Duodenal mucosa (tissue), 2 donors: Measurements from ENCODE around the gene BFAR.
A peak's percentile ranks its signal among the peaks of the same experiment; 100 is the strongest.
"Not testable (repeated sequence)": the region's sequence is repeated elsewhere in the genome, so short reads cannot be mapped to it uniquely, and the experiment has no call there.

ENCODE experiments used
- H3K27ac ChIP-seq: one replicate; pipeline ENCODE4 v1.7.0; 2013; ENCODE audit warnings: low read depth, low read length
- H3K27me3 ChIP-seq, 2 donors: one replicate each; pipeline ENCODE4 v1.7.0; 2013; ENCODE audit warnings: low read length in 2 of 2, control low read depth in 1 of 2; ENCODE audit not compliant: insufficient read depth in 2 of 2, control insufficient read depth in 1 of 2
- H3K36me3 ChIP-seq, 2 donors: one replicate each; pipeline ENCODE4 v1.7.0; 2013; ENCODE audit warnings: low read length in 2 of 2, control low read depth in 1 of 2; ENCODE audit not compliant: insufficient read depth in 2 of 2, control insufficient read depth in 1 of 2
- H3K4me1 ChIP-seq, 2 donors: one replicate each; pipeline ENCODE4 v1.7.0; 2013; ENCODE audit warnings: low read length in 2 of 2, control low read depth in 1 of 2; ENCODE audit not compliant: insufficient read depth in 2 of 2, control insufficient read depth in 1 of 2
- H3K4me3 ChIP-seq, 2 donors: one replicate each; pipeline ENCODE4 v1.7.0; 2013; ENCODE audit warnings: low read length in 2 of 2, low read depth in 1 of 2
- H3K9ac ChIP-seq, 2 donors: one replicate each; pipeline ENCODE4 v1.7.0; 2013; ENCODE audit warnings: low read length in 2 of 2, low read depth in 1 of 2
- H3K9me3 ChIP-seq, 2 donors: one replicate each; pipeline ENCODE4 v1.7.0; 2013; ENCODE audit warnings: low read length in 2 of 2, control low read depth in 1 of 2; ENCODE audit not compliant: control insufficient read depth in 1 of 2

The BFAR gene

GRCh38 chr16:14667347-14668266, 34.9 kb downstream of the BFAR start:
- H3K36me3 ChIP-seq, result peaks cover 20 to 46% of the 10 kb centered on the region in 2 donors
- no peaks in the 10 kb centered on the region for H3K9me3 ChIP-seq
- H3K9ac ChIP-seq, result peak overlapping the region; percentile 31 to 34
- no peaks in the 10 kb centered on the region for H3K27me3 ChIP-seq
- peaks cover 33 to 37% of the 10 kb centered on the region in 2 donors for H3K4me1 ChIP-seq
- H3K4me3 ChIP-seq, result no peak overlapping the region
- peak overlapping the region; percentile 35 for H3K27ac ChIP-seq

DNA sequence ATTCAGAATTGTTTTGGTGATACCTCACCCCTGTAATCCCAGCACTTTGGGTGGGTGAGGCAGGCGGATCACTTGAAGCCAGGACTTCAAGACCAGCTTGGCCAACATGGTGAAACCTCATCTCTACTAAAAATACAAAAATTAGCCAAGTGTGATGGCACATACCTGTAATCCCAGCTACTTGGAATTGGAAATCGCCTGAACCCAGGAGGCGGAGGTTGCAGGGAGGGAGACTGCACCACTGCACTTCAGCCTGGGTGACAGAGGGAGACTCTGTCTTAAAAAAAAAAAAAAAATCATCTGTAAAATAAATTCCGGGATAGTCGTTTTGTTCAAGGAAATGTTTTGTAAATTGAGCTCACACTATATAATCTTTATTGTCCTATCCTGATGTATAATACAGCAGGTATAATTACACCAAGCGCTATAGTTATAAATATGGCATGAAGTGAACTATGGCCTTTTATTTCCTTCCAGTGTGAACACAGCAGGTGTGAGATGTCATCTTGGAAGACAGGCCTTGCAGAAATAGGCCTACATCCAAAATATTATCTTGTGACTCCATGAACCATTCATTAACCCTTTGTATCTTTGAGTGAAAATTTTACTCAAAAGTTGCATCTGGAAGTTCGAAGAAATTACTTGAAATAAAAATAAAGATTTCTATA, 35.9 kb downstream of the BFAR start:
- Histone ChIP-seq H3K27ac (peak overlapping the region; percentile 35), H3K4me3 (no peak overlapping the region)

GRCh38 chr16:14669776-14670175, 37.0 kb downstream of the BFAR start:
- Histone ChIP-seq H3K36me3 (peaks cover 13 to 29% of the 10 kb centered on the region in 2 donors), H3K9ac (no peak overlapping the region), H3K27me3 (no peaks in the 10 kb centered on the region), H3K27ac (no peak overlapping the region), H3K4me3 (no peak overlapping the region), H3K9me3 (no peaks in the 10 kb centered on the region), H3K4me1 (peaks cover 35 to 38% of the 10 kb centered on the region in 2 donors)

More for the DNA sequence above, 35.9 kb downstream of the BFAR start:
- Histone ChIP-seq H3K9ac (peak overlapping the region in 1 of 2 donors; percentile 31), H3K4me1 (peaks cover 35 to 38% of the 10 kb centered on the region in 2 donors), H3K9me3 (no peaks in the 10 kb centered on the region), H3K36me3 (peaks cover 20 to 39% of the 10 kb centered on the region in 2 donors), H3K27me3 (no peaks in the 10 kb centered on the region)

GRCh38 chr16:14672403-14672971, 39.7 kb downstream of the BFAR start:
- Histone ChIP-seq H3K27me3 (no peaks in the 10 kb centered on the region), H3K4me1 (peaks cover 31 to 35% of the 10 kb centered on the region in 2 donors), H3K9ac (peak overlapping the region in 1 of 2 donors; percentile 38), H3K4me3 (peak overlapping the region in 1 of 2 donors; percentile 16), H3K36me3 (peaks cover 0 to 10% of the 10 kb centered on the region in 2 donors), H3K9me3 (no peaks in the 10 kb centered on the region), H3K27ac (no peak overlapping the region)

DNA sequence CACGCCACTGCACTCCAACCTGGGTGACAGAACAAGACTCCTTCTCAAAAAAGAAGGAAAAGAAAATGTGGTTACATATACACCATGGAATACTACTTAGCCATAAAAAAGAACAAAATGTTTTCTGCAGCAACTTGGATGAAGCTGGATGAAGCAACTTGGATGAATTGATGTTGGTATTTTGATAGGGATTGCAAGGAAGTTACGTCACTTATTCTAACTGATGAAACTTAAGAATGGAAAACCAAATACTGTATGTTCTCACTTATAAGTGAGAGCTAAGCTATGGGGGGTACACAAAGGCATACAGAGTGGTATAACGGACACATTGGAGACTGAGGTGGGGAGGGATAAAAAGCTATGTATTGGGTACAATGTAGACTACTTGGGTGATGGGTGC, 43.9 kb downstream of the BFAR start:
- no peak overlapping the region for H3K4me3 ChIP-seq
- H3K27ac ChIP-seq, result no peak overlapping the region
- no peaks in the 10 kb centered on the region for H3K9me3 ChIP-seq
- no peak overlapping the region for H3K9ac ChIP-seq
- H3K27me3 ChIP-seq, result no peaks in the 10 kb centered on the region
- H3K36me3 ChIP-seq, result peaks cover 0 to 4% of the 10 kb centered on the region in 2 donors
- peaks cover 9 to 10% of the 10 kb centered on the region in 2 donors for H3K4me1 ChIP-seq

DNA sequence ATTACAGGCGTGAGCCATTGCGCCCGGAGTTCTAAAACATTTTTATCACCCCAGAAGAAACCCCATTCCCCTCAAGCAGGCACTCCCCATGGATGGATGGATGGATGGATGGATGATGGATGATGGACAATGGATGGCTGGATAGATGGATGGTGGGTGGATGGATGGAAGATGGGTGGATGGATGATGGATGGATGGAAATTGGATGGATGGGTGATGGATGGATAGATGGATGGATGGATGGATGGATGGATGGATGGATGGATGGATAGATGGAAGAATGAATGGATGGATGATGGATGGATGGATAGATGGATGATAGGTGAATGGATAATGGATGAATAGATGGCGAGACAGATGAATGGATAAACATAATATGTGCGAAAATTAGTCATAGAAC, 44.9 kb downstream of the BFAR start:
- H3K4me1 ChIP-seq, result peaks cover 1 to 2% of the 10 kb centered on the region in 2 donors
- no peak overlapping the region for H3K4me3 ChIP-seq
- peaks cover 0 to 4% of the 10 kb centered on the region in 2 donors for H3K36me3 ChIP-seq
- H3K27me3 ChIP-seq, result no peaks in the 10 kb centered on the region
- H3K9ac ChIP-seq, result no peak overlapping the region
- H3K9me3 ChIP-seq, result no peaks in the 10 kb centered on the region
- no peak overlapping the region for H3K27ac ChIP-seq

DNA sequence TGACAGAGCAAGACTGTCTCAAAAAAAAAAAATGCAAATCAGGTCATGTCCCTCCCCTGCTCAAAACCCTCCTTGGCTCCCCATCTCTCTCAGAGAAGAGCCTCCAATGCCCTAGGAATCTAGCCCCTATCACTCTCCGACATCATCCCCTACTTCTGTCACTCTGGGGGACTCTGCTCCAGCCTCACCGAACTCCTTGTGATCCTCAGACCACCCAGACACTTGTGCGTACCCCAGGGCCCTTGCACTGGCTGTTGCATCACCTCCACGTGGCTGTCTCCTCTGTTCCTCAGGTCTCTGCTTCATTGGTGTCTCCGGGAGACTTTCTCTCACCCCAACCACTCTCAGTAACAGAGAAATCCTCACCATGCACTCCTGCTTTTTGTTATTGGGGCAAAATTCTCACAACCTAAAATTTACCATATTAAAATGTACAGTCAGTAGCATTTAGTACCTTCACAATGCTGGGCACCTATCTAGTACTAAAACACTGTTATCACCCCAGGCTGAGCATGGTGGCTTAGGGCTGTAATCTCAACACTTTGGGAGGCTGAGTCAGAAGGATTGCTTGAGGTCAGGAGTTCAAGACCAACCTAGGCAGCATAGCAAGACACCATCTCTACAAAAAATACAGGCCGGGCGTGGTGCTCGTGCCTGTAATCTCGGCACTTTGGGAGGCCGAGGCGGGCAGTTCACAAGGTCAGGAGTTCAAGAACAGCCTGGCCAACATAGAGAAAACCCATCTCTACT, 46.2 kb downstream of the BFAR start:
- H3K9me3 ChIP-seq, result no peaks in the 10 kb centered on the region
- no peak overlapping the region for H3K9ac ChIP-seq
- H3K4me1 ChIP-seq, result no peaks in the 10 kb centered on the region
- H3K36me3 ChIP-seq, result peaks cover 0 to 4% of the 10 kb centered on the region in 2 donors
- H3K27ac ChIP-seq, result no peak overlapping the region
- H3K27me3 ChIP-seq, result no peaks in the 10 kb centered on the region
- no peak overlapping the region for H3K4me3 ChIP-seq

DNA sequence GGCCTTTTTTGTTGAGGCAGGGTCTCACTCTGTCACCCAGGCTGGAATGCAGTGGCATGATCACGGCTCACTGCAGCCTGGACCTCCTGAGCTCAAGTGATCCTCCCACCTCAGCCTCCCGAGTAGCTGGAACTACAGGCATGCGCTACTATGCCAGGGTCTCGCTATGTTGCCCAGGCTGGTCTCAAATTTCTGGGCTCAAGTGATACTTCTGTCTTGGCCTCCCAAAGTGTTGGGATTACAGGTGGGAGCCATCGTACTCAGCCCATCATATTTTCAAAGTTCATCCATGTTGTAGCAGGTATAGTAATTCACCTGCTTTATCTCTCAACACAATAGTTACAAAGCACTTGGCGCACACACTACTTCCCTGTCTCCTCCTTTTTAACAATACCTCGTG, 47.6 kb downstream of the BFAR start:
- not testable (repeated sequence) for H3K36me3 ChIP-seq, H3K27ac ChIP-seq, H3K9ac ChIP-seq, H3K4me1 ChIP-seq, H3K27me3 ChIP-seq, H3K9me3 ChIP-seq, H3K4me3 ChIP-seq

DNA sequence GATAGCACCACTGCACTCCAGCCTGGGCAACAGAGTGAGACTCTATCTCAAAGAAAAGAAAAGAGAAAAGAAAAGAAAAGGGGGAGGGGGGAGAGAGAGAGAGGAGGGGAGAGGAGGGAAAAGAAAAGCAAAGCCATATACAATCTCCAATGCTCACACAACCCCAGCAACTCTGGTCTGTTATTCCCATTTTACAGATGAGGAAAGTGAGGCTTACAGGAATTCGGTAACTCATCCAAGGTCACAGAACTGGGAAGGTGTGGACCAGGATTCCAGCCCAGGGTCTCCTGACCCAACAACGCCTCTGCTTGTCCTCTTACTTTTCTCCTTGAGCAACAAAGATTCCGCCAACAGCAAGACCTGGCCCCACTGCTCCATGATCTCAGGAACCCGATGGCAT, 48.4 kb downstream of the BFAR start:
- no peak overlapping the region for H3K4me3 ChIP-seq
- H3K9me3 ChIP-seq, result no peaks in the 10 kb centered on the region

More for the DNA sequence above, 48.4 kb downstream of the BFAR start:
- Histone ChIP-seq H3K4me1 (no peaks in the 10 kb centered on the region), H3K27me3 (no peaks in the 10 kb centered on the region), H3K9ac (no peak overlapping the region), H3K36me3 (peaks cover 0 to 4% of the 10 kb centered on the region in 2 donors), H3K27ac (no peak overlapping the region)
